Esophagus muscularis mucosa (tissue), 4 donors: ENCODE measurements around the gene SLAIN1.

Source experiments
- EP300 ChIP-seq: sonication (generic); formaldehyde crosslinking; IDR thresholded peaks from one replicate; pipeline ENCODE4 v1.6.1; 2017; ENCODE audit warnings: antibody characterized with exemption
- POLR2A ChIP-seq: fragments of 450-650 bp; IDR thresholded peaks from one replicate; pipeline ENCODE4 v1.6.1; 2017; ENCODE audit warnings: antibody characterized with exemption, moderate library complexity, mild to moderate bottlenecking, low read depth
- POLR2AphosphoS5 ChIP-seq, 2 donors: sonication (generic); formaldehyde crosslinking; IDR thresholded peaks; one replicate each; pipeline ENCODE4 v1.6.1; 2017; ENCODE audit warnings: antibody characterized with exemption in 2 of 2
- TF ChIP-seq, protein P1 (sequence below), 3 experiments: fragments of 200-600 bp in 2 of 3; fragments of 450-650 bp in 1 of 3; sonication (generic) in 2 of 3; IDR thresholded peaks; one replicate each; pipeline ENCODE4 v1.5.1; 2017 to 2019; ENCODE audit warnings: antibody characterized with exemption in 3 of 3, mild to moderate bottlenecking in 2 of 3, moderate library complexity in 1 of 3

GRCh38 chr13:77811981-77812380 is 114.5 kb downstream of the SLAIN1 start:
- TF ChIP-seq, protein P1, sequence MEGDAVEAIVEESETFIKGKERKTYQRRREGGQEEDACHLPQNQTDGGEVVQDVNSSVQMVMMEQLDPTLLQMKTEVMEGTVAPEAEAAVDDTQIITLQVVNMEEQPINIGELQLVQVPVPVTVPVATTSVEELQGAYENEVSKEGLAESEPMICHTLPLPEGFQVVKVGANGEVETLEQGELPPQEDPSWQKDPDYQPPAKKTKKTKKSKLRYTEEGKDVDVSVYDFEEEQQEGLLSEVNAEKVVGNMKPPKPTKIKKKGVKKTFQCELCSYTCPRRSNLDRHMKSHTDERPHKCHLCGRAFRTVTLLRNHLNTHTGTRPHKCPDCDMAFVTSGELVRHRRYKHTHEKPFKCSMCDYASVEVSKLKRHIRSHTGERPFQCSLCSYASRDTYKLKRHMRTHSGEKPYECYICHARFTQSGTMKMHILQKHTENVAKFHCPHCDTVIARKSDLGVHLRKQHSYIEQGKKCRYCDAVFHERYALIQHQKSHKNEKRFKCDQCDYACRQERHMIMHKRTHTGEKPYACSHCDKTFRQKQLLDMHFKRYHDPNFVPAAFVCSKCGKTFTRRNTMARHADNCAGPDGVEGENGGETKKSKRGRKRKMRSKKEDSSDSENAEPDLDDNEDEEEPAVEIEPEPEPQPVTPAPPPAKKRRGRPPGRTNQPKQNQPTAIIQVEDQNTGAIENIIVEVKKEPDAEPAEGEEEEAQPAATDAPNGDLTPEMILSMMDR (IDR thresholded peaks at IDR 0.05) = no peak
- no peak for TF ChIP-seq POLR2A
- no peak for TF ChIP-seq POLR2AphosphoS5 (IDR thresholded peaks at IDR 0.05)
- no peak for TF ChIP-seq EP300
